Gastroesophageal sphincter (tissue), 3 donors: ENCODE results near the gene LEP.

Experiments used
- CTCF ChIP-seq, 4 experiments: fragments of 200-600 bp in 2 of 4; fragments of 450-650 bp in 2 of 4; sonication (generic) in 1 of 4; IDR thresholded peaks; one replicate each; pipeline ENCODE4 v1.5.1; 2017 to 2019; ENCODE audit warnings: antibody characterized with exemption in 4 of 4, mild to moderate bottlenecking in 2 of 4, moderate library complexity in 2 of 4
- EP300 ChIP-seq: sonication (generic); formaldehyde crosslinking; IDR thresholded peaks from one replicate; pipeline ENCODE4 v1.6.1; 2017; ENCODE audit warnings: antibody characterized with exemption, mild to moderate bottlenecking
- POLR2A ChIP-seq, 2 donors: fragments of 450-650 bp; IDR thresholded peaks; one replicate each; pipeline ENCODE4 v1.6.1; 2017; ENCODE audit warnings: antibody characterized with exemption in 2 of 2, mild to moderate bottlenecking in 2 of 2, moderate library complexity in 1 of 2
- POLR2AphosphoS5 ChIP-seq: sonication (generic); formaldehyde crosslinking; IDR thresholded peaks from one replicate; pipeline ENCODE4 v1.6.1; 2017; ENCODE audit warnings: antibody characterized with exemption

GRCh38 chr7:128255271-128255670, 14.2 kb downstream of the LEP start:
- TF ChIP-seq POLR2A (IDR thresholded peaks at IDR 0.05) (no peak), CTCF (IDR thresholded peaks at IDR 0.05) (no peak), POLR2AphosphoS5 (no peak), EP300 (no peak)
